ENCODE measurements around the gene PRSS36.
"Not testable (repeated sequence)": the region's sequence is repeated elsewhere in the genome, so short reads cannot be mapped to it uniquely, and the experiment has no call there.

Gene PRSS36

GRCh38 chr16:31142109-31143010 lies 7.5 kb downstream of the PRSS36 start:
- in situ Hi-C loops (cut with HindIII; ENCODE audit: low sequenced_read_pairs) = no loop called here

- in situ Hi-C loops (cut with HindIII; ENCODE audit: low sequenced_read_pairs) = no loop called here
These were observed 8.3 kb downstream of the PRSS36 start for GRCh38 chr16:31141489-31142108.

GRCh38 chr16:31141071-31141469 lies 8.8 kb downstream of the PRSS36 start:
- in situ Hi-C loops (cut with HindIII; ENCODE audit: low sequenced_read_pairs) = not testable (repeated sequence)

- in situ Hi-C loops (cut with HindIII; ENCODE audit: low sequenced_read_pairs) = no loop called here
These were observed 11.0 kb downstream of the PRSS36 start for GRCh38 chr16:31138621-31139578.

- in situ Hi-C loops (cut with HindIII; ENCODE audit: low sequenced_read_pairs) = not testable (repeated sequence)
These were observed 12.9 kb downstream of the PRSS36 start for GRCh38 chr16:31136822-31137499.

- in situ Hi-C loops (cut with HindIII; ENCODE audit: low sequenced_read_pairs) = no loop called here
These were observed 13.6 kb downstream of the PRSS36 start for GRCh38 chr16:31136287-31136662.

- in situ Hi-C loops (cut with HindIII; ENCODE audit: low sequenced_read_pairs) = no loop called here
These were observed 14.2 kb downstream of the PRSS36 start, which contains the start of gene PRSS8 for GRCh38 chr16:31135535-31136286. TSS of gene PRSS8 (minus strand) at chr16:31135727. CDS start at chr16:31135498, 229 bp downstream.

GRCh38 chr16:31134625-31135534 lies 15.0 kb downstream of the PRSS36 start:
- in situ Hi-C loops (cut with HindIII; ENCODE audit: low sequenced_read_pairs) = no loop called here

- in situ Hi-C loops (cut with HindIII; ENCODE audit: low sequenced_read_pairs) = no loop called here
These were observed 15.7 kb downstream of the PRSS36 start for GRCh38 chr16:31134091-31134571.

GRCh38 chr16:31133046-31133501 lies 16.8 kb downstream of the PRSS36 start:
- in situ Hi-C loops (cut with HindIII; ENCODE audit: low sequenced_read_pairs) = no loop called here

- in situ Hi-C loops (cut with HindIII; ENCODE audit: low sequenced_read_pairs) = no loop called here
These were observed 17.4 kb downstream of the PRSS36 start for GRCh38 chr16:31132303-31132979.

GRCh38 chr16:31131841-31132271 lies 18.0 kb downstream of the PRSS36 start:
- in situ Hi-C loops (cut with HindIII; ENCODE audit: low sequenced_read_pairs) = no loop called here

GRCh38 chr16:31131416-31131815 lies 18.4 kb downstream of the PRSS36 start:
- in situ Hi-C loops (cut with HindIII; ENCODE audit: low sequenced_read_pairs) = no loop called here

- in situ Hi-C loops (cut with HindIII; ENCODE audit: low sequenced_read_pairs) = no loop called here
These were observed 19.0 kb downstream of the PRSS36 start for GRCh38 chr16:31130899-31131298.

GRCh38 chr16:31130336-31130891 lies 19.5 kb downstream of the PRSS36 start:
- in situ Hi-C loops (cut with HindIII; ENCODE audit: low sequenced_read_pairs) = no loop called here

GRCh38 chr16:31129568-31130335 lies 20.1 kb downstream of the PRSS36 start:
- in situ Hi-C loops (cut with HindIII; ENCODE audit: low sequenced_read_pairs) = no loop called here

Measured in DLD1 (cell line).